ENCODE results near the gene TIMM23.
A peak's percentile ranks its signal among the peaks of the same experiment; 100 is the strongest.

Gene TIMM23

DNA sequence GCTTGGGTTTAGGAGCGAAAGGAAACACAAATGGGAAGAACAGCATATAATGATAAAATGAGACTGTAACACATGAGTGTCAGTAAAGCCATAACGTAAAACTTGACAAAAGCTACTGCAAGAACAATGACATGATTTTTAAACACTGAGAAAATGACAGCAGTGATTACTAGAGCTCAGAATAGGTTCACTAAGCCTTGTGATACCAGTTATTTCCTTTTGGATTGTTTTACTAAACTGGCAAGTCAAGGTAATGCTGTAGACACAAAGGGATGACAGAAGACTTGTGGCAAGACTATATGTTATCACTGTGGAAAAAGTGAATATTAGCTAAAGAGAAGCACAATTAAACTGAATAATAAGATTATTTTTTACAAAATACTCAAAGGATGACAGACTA, 45.4 kb downstream of the TIMM23 start:
- in situ Hi-C loops (cut with HindIII; ENCODE audit: low pct_ligation_motif_present, low pct_unique_long_range_greater_than_20kb, low sequenced_read_pairs), result no loop called here

DNA sequence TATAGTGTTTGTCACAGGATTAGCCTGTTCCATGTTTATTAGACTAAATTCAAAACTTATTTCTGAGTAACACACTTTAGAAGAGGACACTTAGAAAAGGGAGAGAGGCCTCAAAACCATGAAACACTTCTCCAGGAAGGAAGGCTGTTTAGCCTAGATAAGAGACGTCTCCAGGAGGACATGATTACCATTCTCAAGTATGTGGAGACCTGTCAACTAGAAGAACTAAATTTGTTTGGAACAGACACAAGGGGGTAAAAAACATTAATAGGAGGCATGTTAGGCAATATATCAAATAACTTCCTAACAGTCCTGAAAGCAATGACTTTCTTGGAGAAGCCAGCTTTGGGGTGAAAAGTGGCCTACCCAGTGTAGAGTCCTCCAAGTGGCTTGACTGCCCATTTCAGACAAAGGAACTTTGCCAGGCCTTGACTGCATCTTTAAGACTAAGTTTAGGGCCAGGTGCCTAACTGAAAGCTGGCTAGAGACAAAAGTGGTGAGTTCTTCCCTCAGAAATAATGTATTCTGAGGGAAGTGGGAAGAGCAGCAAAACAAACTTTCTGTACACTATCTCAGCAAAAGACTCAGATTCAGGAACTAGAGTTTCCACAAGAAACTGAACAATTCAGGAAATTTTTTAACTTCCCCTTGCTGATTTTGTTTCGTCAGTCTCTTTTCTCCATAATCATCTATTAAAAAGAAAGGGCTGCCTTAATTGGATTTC, 46.3 kb downstream of the TIMM23 start:
- DNase-seq, result no peak

More for the DNA sequence above, 45.4 kb downstream of the TIMM23 start:
- no peak for DNase-seq

DNA sequence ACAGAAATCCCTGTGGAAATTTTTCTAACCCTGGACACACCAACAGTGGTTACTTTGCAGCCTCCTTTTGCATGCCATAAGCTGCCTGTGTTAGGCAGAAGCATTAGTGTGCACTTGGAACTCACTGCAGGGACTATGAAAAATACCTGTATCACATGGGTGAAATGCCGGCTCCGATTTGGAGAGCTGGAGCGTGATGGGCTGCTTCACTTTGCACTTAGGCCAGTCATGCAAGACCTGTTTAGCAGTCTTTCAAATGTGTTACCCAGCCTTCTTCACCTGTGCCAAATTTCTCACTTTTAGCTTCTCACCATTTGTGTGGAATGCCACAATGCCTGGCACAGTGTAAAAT, 46.9 kb downstream of the TIMM23 start:
- in situ Hi-C loops (cut with HindIII; ENCODE audit: low pct_ligation_motif_present, low pct_unique_long_range_greater_than_20kb, low sequenced_read_pairs), result no loop called here
- DNase-seq, result no peak

More for the DNA sequence above, 46.3 kb downstream of the TIMM23 start:
- in situ Hi-C loops (cut with HindIII; ENCODE audit: low pct_ligation_motif_present, low pct_unique_long_range_greater_than_20kb, low sequenced_read_pairs), result no loop called here

DNA sequence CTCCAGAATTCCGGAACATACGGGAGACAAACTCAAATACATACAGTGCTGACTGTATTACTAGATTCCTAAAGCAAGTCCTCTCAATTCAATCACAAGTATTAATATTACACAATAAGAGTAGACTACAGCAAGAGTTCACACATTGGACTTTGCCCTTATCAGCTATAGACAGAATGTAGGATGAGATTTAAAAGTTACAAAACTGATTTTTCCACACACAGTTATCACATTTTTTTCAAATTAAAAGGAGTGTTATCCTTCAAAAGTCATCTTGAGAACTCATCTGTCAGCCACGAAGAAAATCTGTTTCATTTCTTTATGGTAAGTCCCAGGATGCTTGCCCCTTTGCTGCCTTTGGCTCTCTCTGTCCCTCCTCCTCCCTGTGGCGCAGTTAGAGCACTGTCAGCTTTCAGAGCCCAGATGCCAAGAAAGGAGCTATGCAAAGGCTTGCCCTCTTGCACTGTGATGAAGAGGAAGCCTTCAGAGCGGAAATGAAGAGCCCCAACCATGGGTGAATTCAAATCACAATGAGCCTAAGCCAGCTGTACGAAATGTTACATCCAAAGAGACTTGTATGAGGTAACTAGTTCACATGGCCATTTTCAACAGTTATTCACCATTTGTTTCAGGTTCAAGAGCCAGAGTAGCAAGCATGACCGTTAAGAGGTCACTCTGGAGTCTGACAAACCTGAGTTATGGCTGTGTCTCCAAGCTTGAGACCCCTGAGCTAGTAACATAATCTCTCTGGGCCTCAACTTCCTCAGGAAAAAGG, 47.5 kb downstream of the TIMM23 start:
- in situ Hi-C loops (cut with HindIII; ENCODE audit: low pct_ligation_motif_present, low pct_unique_long_range_greater_than_20kb, low sequenced_read_pairs), result no loop called here
- no peak for DNase-seq

DNA sequence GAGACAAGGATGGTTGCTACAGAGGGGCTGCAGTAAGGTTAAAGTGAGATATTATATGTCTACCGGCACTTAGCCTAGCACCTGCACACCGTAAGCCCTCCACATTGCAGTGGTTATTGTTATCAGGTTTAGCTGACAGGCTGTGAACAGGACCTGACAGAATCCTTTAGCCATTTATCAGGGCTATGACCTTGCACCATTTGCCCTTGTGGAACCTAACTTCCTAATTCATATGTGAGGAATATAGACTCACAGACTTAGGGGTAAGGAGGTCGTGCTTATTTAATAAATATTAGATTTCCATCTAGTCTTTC, 48.0 kb downstream of the TIMM23 start:
- in situ Hi-C loops (cut with HindIII; ENCODE audit: low pct_ligation_motif_present, low pct_unique_long_range_greater_than_20kb, low sequenced_read_pairs), result no loop called here
- DNase-seq, result no peak

DNA sequence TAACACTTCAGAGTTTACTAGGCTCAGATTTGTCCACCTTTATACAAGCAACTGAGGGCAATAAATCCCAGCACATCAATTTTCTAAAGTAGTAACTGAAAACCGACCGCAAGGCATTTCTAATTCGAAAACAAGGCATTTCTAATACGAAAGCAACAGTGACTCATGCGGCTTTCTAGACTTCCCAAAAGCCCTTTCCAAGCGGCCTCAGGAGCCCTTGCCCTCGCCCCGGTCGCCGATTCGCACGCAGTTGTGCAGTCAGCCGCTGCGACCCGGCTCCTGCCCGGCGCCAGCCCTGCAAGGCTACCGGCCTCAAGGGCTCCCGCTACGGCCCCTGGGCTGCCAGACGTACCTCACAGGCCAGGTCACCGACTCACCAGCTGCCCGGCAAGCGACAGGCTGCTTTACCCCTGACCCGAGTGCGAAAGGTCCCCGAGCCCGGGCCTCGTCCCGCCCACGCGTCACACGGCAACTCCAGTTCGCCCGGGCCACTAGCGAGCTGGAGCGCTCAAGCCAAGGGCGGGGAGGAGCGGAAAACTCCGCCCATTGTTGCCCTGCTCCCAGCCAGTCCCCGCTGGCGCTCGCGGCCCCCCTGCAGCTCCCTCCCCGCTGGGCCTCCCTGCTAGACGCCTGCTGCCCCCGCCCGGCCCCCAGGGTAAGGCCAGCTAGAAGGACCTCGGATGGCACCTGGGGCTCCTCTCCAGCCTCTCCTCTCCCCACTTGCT, 50.9 kb downstream of the TIMM23 start:
- in situ Hi-C loops (cut with HindIII; ENCODE audit: low pct_ligation_motif_present, low pct_unique_long_range_greater_than_20kb, low sequenced_read_pairs), result no loop called here
- DNase-seq, result peak; percentile 96

DNA sequence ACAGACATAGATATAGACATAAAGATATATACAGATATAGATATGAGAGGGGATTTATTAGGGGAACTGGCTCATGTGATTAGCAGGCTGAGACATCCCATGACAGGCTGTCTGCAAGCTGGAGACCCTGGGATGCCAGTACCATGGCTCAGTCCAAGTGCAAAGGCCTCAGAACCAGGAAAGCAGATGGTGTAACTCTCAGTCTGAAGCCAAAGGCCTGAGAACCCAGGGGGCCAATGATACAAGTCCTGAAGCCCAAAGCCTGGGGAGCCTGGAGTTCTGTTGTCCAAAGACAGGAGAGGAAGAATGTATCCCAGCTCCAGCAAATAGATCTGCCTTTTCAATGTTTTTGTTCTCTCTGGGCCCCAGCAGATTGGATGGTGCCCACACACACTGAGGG, 52.7 kb downstream of the TIMM23 start:
- no peak for DNase-seq
- in situ Hi-C loops (cut with HindIII; ENCODE audit: low pct_ligation_motif_present, low pct_unique_long_range_greater_than_20kb, low sequenced_read_pairs), result no loop called here

DNA sequence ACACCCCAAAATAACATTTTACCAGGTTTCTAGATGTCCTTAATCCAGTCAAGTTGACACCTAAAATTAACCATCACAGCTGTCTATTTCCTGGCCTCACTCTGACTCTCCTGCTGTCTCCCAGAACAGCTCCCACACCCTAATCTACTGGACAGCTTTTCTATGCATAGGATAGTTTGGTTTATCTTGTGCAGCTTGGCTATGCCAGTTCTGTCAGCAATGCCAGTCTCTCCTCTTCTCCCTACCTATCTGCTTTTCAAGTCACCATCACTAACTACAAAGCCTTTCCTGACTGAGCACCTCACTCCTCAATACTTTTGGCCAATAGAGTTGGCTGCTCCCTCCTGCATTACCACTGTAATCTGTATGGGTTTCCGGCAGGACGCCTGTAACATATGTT, 53.1 kb downstream of the TIMM23 start:
- no peak for DNase-seq
- in situ Hi-C loops (cut with HindIII; ENCODE audit: low pct_ligation_motif_present, low pct_unique_long_range_greater_than_20kb, low sequenced_read_pairs), result no loop called here

DNA sequence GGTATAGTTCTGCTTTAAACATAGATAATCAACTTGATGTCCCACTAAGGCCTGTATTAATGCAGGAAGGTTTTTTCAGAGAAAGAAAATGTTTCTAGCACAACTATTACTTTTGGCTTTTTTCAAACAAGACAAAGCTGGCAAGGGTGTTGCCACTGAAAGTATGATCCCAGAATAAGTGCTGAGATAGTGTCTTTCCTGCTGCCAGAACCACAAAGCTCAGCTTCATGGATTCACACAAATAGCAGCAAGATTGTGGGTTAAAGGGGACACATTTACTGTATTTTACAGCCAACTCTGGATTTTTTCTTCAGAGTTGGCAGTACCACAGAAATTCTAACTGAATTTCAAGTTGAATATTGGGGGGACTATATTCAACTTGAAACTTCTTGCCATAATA, 53.8 kb downstream of the TIMM23 start:
- DNase-seq, result no peak
- in situ Hi-C loops (cut with HindIII; ENCODE audit: low pct_ligation_motif_present, low pct_unique_long_range_greater_than_20kb, low sequenced_read_pairs), result no loop called here

DNA sequence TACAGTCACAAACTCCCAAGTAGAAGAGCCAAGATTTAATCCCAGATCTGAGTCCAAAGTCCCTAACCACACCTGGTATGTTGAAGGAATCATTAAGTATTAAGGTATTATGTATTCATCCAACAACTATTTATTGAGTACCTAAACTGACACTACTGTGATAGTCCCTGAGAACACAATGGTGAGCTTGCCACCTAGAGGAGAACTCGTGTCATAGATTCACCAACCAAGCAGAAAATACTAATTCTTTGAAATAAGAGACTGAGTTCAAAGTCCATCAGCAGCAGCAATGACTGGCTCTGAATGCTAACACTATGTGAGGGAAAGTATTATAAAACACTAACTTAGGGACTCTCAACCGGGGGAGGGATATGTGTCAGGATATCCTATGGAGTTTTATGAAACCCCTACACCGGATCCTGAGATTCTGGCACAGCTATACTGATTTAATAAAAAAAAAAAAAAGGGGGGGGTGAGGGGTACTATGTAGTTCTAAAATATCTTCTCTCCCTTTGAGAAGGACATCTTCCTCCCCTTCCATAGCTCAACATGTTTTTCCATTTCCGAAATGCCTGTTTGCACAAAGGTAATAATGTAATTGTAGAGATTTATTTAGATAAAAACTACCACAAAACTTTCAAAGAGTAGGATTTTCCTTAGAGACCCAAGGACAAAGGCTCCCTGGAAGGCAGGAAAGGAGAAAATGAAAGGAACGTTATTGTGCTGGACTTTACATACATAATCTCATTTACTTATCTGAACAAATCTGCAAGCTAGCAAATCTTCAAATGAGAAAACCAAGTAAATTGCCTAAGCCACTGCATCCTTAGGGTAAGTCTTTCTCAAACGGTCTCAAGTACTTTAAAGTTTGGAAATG, 56.5 kb downstream of the TIMM23 start:
- in situ Hi-C loops (cut with HindIII; ENCODE audit: low pct_ligation_motif_present, low pct_unique_long_range_greater_than_20kb, low sequenced_read_pairs), result no loop called here
- peak; percentile 91 for DNase-seq

DNA sequence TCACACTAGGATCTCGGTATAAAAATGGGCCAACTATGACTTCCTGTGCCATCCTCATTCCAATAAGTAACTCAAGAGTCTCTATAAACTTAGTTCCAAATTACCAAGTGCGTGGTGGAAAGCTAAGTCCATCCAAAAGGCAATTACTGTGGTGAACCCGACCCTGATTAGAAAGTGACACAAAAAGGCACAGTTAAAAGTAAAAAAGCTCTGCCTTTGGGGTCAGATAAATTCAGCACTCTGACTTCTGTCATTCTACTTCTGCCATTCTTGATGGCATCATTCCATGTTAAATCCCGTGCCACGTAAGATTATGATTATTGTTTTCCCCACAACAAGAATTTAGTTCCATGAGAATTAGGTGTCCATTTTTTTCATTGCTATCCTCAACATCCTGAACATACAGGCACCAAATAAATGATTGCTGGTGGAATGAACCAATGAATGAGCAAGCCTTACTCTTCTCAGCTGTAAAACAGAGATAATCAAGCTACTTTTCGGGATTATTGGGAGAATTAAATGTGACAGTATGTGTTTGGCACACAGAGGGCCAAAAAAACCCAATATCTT, 57.3 kb downstream of the TIMM23 start:
- no peak for DNase-seq
- in situ Hi-C loops (cut with HindIII; ENCODE audit: low pct_ligation_motif_present, low pct_unique_long_range_greater_than_20kb, low sequenced_read_pairs), result no loop called here

DNA sequence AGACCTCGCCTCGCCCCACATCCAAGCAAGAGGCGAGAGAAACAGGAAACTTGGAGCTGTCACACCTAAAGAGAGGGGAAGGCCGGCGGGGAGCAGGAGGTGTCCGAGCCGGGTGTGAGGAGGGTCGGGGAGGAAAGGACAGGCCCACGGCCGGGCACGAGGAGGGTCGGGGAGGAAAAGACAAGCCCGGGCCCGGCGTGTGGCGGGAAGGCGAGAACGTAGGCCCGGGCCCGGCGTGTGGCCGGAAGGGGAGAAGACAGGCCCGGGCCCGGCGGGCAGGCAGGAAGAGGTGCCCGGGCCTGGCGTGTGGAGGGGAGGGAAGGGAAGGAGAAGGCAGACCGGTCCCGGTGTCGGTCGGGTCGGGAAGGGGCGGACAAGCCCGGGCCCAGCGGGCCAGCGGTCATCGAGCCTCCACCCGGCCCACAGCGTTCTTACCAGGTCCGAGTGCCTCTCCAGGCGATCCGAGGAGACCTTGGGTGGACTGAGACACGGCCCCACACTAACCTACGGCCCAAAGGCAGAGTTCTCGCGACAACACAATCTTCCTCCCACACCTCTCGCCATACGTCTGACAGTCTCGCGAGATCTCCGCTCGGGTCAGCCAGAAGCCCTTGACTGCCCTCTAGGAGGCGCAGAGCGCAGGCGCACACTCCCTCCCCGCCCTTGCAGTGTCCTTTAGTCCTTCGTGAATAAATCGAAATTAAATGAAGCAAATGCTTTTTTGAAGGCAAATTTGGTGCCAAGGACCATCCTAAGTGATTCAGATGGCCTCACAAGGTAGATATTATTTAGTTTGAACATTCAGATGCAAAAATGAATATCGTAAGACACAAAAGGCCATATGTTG, 58.0 kb downstream of the TIMM23 start, which contains the start of gene NCOA4:
Gene NCOA4 (minus strand): TSS at position 533 of the 847 bp plus-strand sequence. CDS start 13,943 bp downstream, outside the sequence.
- in situ Hi-C loops (cut with HindIII; ENCODE audit: low pct_ligation_motif_present, low pct_unique_long_range_greater_than_20kb, low sequenced_read_pairs), result no loop called here
- peak; percentile 99 for DNase-seq

DNA sequence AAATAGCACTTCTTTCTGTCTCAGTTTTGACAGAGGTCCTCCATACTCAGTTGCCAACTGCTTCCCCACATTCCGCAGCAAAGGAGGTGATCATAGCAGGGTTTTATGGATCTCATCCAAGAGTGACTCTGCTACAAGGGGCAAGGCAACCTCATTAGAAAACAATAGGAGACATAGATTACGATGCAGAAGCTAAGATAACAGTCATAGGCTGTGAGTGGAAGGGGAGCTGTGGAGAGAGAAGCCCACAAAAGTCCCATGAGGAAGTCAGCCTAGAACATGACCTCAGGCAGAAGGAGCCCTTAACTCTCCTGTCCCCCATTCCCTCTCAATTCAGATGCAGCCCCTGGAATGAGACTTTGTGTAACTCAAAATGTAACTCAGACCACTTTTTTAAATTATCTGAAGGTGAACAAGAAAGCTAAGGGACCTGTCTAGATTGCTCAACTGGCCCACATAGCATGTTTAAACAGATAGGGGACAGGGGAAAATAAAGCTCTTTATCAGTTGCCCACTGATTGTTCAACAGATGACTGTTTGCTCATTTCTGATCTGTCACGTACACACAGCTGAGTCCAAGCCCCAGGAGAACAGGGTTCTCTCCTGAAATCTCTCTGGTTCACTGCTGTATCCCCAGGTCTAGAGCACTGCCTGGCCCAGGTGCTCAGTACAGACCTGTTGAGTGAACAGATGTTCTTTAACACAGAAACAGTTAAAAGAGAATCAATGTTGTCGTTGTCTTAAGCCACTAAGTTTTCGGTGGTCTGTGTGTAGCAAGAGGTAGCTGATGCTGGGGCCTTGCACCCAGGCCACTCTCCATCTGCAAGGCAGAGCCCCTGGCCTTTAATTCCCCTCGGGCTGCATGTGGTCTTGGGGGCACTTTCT, 59.6 kb downstream of the TIMM23 start:
- in situ Hi-C loops (cut with HindIII; ENCODE audit: low pct_ligation_motif_present, low pct_unique_long_range_greater_than_20kb, low sequenced_read_pairs), result no loop called here
- DNase-seq, result no peak

DNA sequence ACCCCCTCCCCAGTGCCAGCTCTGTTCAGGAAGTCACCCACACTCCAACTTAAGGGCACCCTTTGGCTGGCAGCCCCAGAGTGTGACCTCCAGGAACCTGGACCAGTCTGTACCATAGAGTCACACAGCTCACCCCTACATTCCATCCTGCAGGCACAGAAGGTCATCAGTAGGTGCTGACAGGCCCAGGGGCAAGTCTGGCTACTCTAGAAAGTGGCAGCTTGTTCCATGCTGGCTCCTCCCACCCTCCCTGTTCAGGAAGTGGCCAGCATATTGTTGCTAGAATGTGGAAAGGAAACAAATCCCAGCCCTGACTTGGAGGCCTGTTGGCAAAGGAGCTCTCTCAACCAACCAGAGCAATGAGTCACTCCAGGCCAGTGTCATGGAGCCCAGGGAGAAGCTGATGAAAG, 61.3 kb downstream of the TIMM23 start:
- peak; percentile 76 for DNase-seq
- in situ Hi-C loops (cut with HindIII; ENCODE audit: low pct_ligation_motif_present, low pct_unique_long_range_greater_than_20kb, low sequenced_read_pairs), result no loop called here

DNA sequence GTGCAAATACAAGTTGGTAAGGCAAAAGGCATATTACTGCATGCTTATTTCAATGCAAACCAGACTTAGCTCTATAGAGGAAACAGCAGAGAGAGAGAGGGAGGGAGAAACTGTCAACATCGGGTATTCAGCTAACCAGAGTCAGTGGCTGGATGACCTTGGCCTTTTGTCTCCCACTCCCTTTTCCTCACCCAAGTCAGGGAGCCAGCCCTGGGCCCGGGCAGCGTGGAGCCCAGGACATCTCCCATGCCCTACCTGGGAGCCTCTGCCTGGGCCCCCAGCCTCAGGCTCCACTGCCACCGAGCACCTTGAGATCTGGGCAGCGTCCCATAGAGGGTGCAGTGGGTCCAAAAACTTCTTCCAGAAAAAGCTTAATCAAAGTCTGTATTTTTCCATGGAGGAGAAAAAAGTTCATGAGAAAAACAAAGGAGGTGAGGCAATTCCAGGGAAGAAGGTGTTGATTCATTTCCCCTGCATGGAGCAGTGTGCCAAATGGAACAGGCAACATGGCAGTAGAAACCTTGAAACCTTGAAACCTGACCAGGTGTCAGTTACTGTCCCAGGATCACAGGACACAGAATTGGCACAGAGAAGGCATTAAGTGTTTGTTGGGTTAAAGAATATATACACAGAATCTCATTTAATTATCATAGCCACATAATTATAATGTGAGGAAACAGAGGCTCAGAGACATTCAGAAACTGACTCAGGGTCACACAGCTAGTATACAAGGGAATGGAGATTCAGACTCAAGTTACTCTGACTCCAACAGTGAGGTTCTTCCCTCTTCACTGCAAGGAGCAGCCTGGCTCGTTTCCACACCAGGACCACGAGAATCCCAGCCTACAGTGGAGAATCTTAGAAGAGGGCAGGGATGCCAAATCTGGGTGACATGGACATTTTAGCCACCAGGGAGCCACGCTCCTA, 63.9 kb downstream of the TIMM23 start:
- in situ Hi-C loops (cut with HindIII; ENCODE audit: low pct_ligation_motif_present, low pct_unique_long_range_greater_than_20kb, low sequenced_read_pairs), result no loop called here
- DNase-seq, result no peak
